H1 (cell line): ENCODE results near the gene RPS19. TPM values are rescaled to one million over a fixed set of nuclear protein-coding genes. Genes with fewer than 3 reads are reported as not detected.

Source experiments
- CTCF ChIA-PET: fragments of 300-600 bp; sonication (Branson Sonifier 250); formaldehyde crosslinking; loops from one replicate; lab custom pipeline; 2021; ENCODE audit not compliant: partially characterized antibody; lab: Charles Lee
- POLR2A ChIA-PET: fragments of 300-600 bp; sonication (Branson Sonifier 250); formaldehyde crosslinking; loops from one replicate; lab custom pipeline; 2021; ENCODE audit warnings: inconsistent platforms; ENCODE audit not compliant: partially characterized antibody; lab: Charles Lee
- DNase-seq, 2 experiments: peaks; one replicate each; pipeline versions ENCODE4 v3.0.0 to v3.0.0-alpha.2; 2010 to 2022; ENCODE audit warnings: low spot score in 2 of 2, low read depth in 1 of 2, mixed read lengths in 1 of 2
- FAIRE-seq: peaks from 2 replicates; lab custom pipeline; 2011; peaks lifted over from hg19 to GRCh38; lab: Jason Lieb, UNC
- H2AFZ ChIP-seq: 2 replicates; pipeline ENCODE4 v1.8.1; 2012; ENCODE audit warnings: low read length, inconsistent platforms
- H2AK5ac ChIP-seq: 2 replicates; pipeline ENCODE4 v1.6.1; 2013; ENCODE audit warnings: low read depth, low read length
- H2BK120ac ChIP-seq: replicated peaks from 2 replicates; pipeline ENCODE3; 2013; ENCODE audit warnings: low read depth, low read length, inconsistent platforms
- H2BK12ac ChIP-seq: 2 replicates; pipeline ENCODE4 v1.6.1; 2013; ENCODE audit warnings: low read depth, low read length
- H2BK15ac ChIP-seq: 2 replicates; pipeline ENCODE4 v1.6.1; 2013; ENCODE audit warnings: low read length
- H2BK20ac ChIP-seq: 2 replicates; pipeline ENCODE4 v1.6.1; 2013; ENCODE audit warnings: low read length
- H2BK5ac ChIP-seq: 2 replicates; pipeline ENCODE4 v1.6.1; 2013; ENCODE audit warnings: low read depth, low read length
- H3K14ac ChIP-seq: 2 replicates; pipeline ENCODE4 v1.6.1; 2013; ENCODE audit warnings: inconsistent platforms; ENCODE audit not compliant: insufficient read length
- H3K18ac ChIP-seq: 2 replicates; pipeline ENCODE4 v1.6.1; 2013; ENCODE audit warnings: low read length; ENCODE audit errors: extremely low read depth
- H3K23ac ChIP-seq: 2 replicates; pipeline ENCODE4 v1.6.1; 2013; ENCODE audit warnings: inconsistent platforms; ENCODE audit not compliant: insufficient read length
- H3K23me2 ChIP-seq: 2 replicates; pipeline ENCODE4 v1.6.1; 2013; ENCODE audit warnings: low read depth, low read length
- H3K27ac ChIP-seq: 2 replicates; pipeline ENCODE4 v1.6.1; 2011; ENCODE audit warnings: low read depth, low read length, inconsistent platforms
- H3K27me3 ChIP-seq, 4 experiments: replicated peaks in 1 of 4; 1 replicate in 1 of 4; 2 replicates in 3 of 4; pipeline versions ENCODE4 v1.6.1 to v1.8.1; 2011 to 2013; ENCODE audit warnings: low read length in 3 of 4, mild to moderate bottlenecking in 3 of 4, inconsistent platforms in 2 of 4, mixed read lengths in 2 of 4, moderate library complexity in 1 of 4; ENCODE audit not compliant: control insufficient read depth in 3 of 4, insufficient read depth in 3 of 4; ENCODE audit errors: extremely low read depth in 1 of 4
- H3K36me3 ChIP-seq, 4 experiments: 2 replicates each; pipeline versions ENCODE4 v1.6.1 to v1.8.1; 2011 to 2013; ENCODE audit warnings: mild to moderate bottlenecking in 4 of 4, low read length in 3 of 4, moderate library complexity in 2 of 4, control low read depth in 1 of 4, inconsistent platforms in 1 of 4; ENCODE audit not compliant: insufficient read depth in 4 of 4, control insufficient read depth in 2 of 4
- H3K4ac ChIP-seq: replicated peaks from 2 replicates; pipeline ENCODE3; 2013; ENCODE audit warnings: low read length, low read depth, mixed read lengths, inconsistent platforms; ENCODE audit not compliant: insufficient read length
- H3K4me1 ChIP-seq, 4 experiments: replicated peaks in 1 of 4; 1 replicate in 1 of 4; 2 replicates in 3 of 4; pipeline versions ENCODE4 v1.6.1 to v1.8.1; 2011 to 2013; ENCODE audit warnings: low read length in 3 of 4, inconsistent platforms in 2 of 4, mixed read lengths in 1 of 4; ENCODE audit not compliant: insufficient read depth in 4 of 4, control insufficient read depth in 3 of 4
- H3K4me2 ChIP-seq, 2 experiments: 2 replicates each; pipeline versions ENCODE4 v1.6.1 to v1.8.1; 2011 to 2013; ENCODE audit warnings: low read depth in 2 of 2, low read length in 2 of 2, control low read depth in 1 of 2, inconsistent platforms in 1 of 2, mild to moderate bottlenecking in 1 of 2; ENCODE audit not compliant: insufficient read depth in 1 of 2
- H3K4me3 ChIP-seq, 4 experiments: fragments of 200-600, 300-600 bp in 1 of 4; sonication (generic), shearing (Covaris generic), sonication (Bioruptor Twin) in 1 of 4; 2 replicates each; pipeline versions ENCODE4 v1.5.1 to v1.8.1; 2011 to 2016; ENCODE audit warnings: low read length in 4 of 4, low read depth in 3 of 4, control low read depth in 2 of 4, inconsistent platforms in 2 of 4, mild to moderate bottlenecking in 2 of 4, mixed read lengths in 1 of 4, moderate library complexity in 1 of 4; ENCODE audit not compliant: insufficient read depth in 2 of 4; ENCODE audit errors: extremely low read depth in 1 of 4
- H3K56ac ChIP-seq: replicated peaks from 2 replicates; pipeline ENCODE3; 2013; ENCODE audit warnings: low read depth, mild to moderate bottlenecking, mixed read lengths, low read length, inconsistent platforms; ENCODE audit not compliant: insufficient read length
- H3K79me1 ChIP-seq: 2 replicates; pipeline ENCODE4 v1.6.1; 2013; ENCODE audit warnings: low read depth, low read length, control low read depth
- H3K79me2 ChIP-seq, 2 experiments: 2 replicates each; pipeline versions ENCODE4 v1.6.1 to v1.8.1; 2012 to 2013; ENCODE audit warnings: low read length in 2 of 2, mild to moderate bottlenecking in 2 of 2, inconsistent platforms in 1 of 2; ENCODE audit not compliant: insufficient read depth in 2 of 2, control insufficient read depth in 1 of 2
- H3K9ac ChIP-seq, 4 experiments: replicated peaks in 1 of 4; 1 replicate in 1 of 4; 2 replicates in 3 of 4; pipeline versions ENCODE4 v1.6.1 to v1.8.1; 2011 to 2013; ENCODE audit warnings: low read depth in 3 of 4, low read length in 3 of 4, control low read depth in 2 of 4, mild to moderate bottlenecking in 2 of 4, moderate library complexity in 2 of 4, inconsistent platforms in 1 of 4; ENCODE audit errors: extremely low read depth in 1 of 4
- H3K9me3 ChIP-seq, 2 experiments: 2 replicates each; pipeline versions ENCODE4 v1.6.1 to v1.8.1; 2012 to 2013; ENCODE audit warnings: mild to moderate bottlenecking in 2 of 2, moderate library complexity in 2 of 2, control low read depth in 1 of 2, inconsistent platforms in 1 of 2, low read depth in 1 of 2, low read length in 1 of 2, mixed read lengths in 1 of 2; ENCODE audit not compliant: insufficient read depth in 2 of 2
- H4K20me1 ChIP-seq, 2 experiments: replicated peaks in 1 of 2; 2 replicates each; pipeline versions ENCODE3 to v1.8.1; 2011 to 2013; ENCODE audit warnings: inconsistent platforms in 2 of 2, low read length in 2 of 2, mild to moderate bottlenecking in 1 of 2; ENCODE audit not compliant: insufficient read depth in 2 of 2, control insufficient read depth in 1 of 2
- H4K5ac ChIP-seq: 2 replicates; pipeline ENCODE4 v1.6.1; 2013; ENCODE audit warnings: low read length, low read depth, mixed read lengths, inconsistent platforms; ENCODE audit not compliant: insufficient read length
- H4K8ac ChIP-seq: 2 replicates; pipeline ENCODE4 v1.8.0; 2013; ENCODE audit warnings: mild to moderate bottlenecking, moderate library complexity, low read length, inconsistent platforms; ENCODE audit not compliant: insufficient read depth; ENCODE audit errors: extremely low read depth
- H4K91ac ChIP-seq: replicated peaks from 2 replicates; pipeline ENCODE3; 2013; ENCODE audit warnings: low read length, mixed read lengths, inconsistent platforms; ENCODE audit not compliant: insufficient read length
- TBP ChIP-seq: IDR thresholded peaks from 2 replicates; pipeline ENCODE4 v1.6.1; 2011; ENCODE audit warnings: low read depth, low read length, improper control_type of control experiment
- WGBS, 2 experiments: shearing (Covaris generic) in 1 of 2; methylation state at CpG; one replicate each; pipeline versions ENCODE4 v1.1.6 to v1.1.7; 2013 to 2015; ENCODE audit warnings: low lambda C conversion rate in 2 of 2, mixed read lengths in 2 of 2, inconsistent platforms in 1 of 2, low coverage in 1 of 2, missing lambda C conversion rate in 1 of 2; ENCODE audit not compliant: insufficient replicate concordance in 2 of 2, insufficient coverage in 1 of 2, insufficient read length in 1 of 2; ENCODE audit errors: extremely low coverage in 1 of 2, missing lambda C conversion rate in 1 of 2; 5-methylcytosine and 5-hydroxymethylcytosine counted together
- polyA plus RNA-seq, 7 experiments: library from polyadenylated mRNA; depleted of rRNA in 3 of 7; stranded (reverse) in 5 of 7; unstranded in 2 of 7; fragments of >200 nt in 5 of 7; fragments of 200-250 nt in 2 of 7; gene quantifications; 1 replicate in 5 of 7; 2 replicates in 1 of 7; 4 replicates in 1 of 7; pipeline versions ENCODE4 v1.2.1 to v1.2.3, GENCODE V29; 2011 to 2013; ENCODE audit warnings: missing spikeins in 2 of 7, mixed read lengths in 2 of 7
- total RNA-seq: library from RNA; stranded (reverse); fragmentation: NEBNext Ultra II Directional; extraction: Animal tissue kit (Norgen Biotek cat#: 25700); gene quantifications from 2 replicates; pipeline ENCODE4 v1.2.1, GENCODE V29; 2021

The RPS19 gene
- total and polyA plus RNA-seq, 2 of the 8 experiments (the other 6 are each of a cell fraction or from before 2014, with no cell fraction given), result 2,817 to 5,751 TPM

DNA sequence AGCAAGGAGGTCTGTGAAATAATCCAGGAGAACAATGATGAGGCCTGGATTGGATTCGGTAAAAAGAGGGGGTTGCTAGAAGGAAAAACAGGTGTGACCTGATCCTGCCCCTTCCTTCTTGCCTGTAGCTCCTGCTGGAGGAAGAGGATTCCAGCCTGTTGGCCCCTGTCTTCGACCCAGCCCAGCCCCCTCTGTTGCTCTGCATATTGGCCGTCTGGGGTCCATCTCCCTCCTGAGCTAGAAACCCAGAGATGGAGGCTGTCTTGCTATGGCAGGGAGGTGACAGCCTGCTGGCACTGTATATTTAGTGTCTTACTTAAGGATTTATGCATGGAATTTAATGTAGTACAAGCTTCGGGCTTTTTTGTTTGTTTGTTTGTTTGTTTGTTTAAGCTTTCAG is 8.6 kb upstream of the RPS19 start:
- POLR2A ChIA-PET, result interaction anchor here (0.6 to 4.1 kb wide), 5 partner anchors 8 to 22 kb away, joined by 3 to 31 read pairs (median 3); partner anchors contain the start of gene RPS19
- H3K27ac ChIP-seq, result no peak overlapping the region
- no peak overlapping the region for H2BK12ac ChIP-seq
- no peak overlapping the region for H3K9ac ChIP-seq
- no peak overlapping the region for H3K4me2 ChIP-seq
- no peak overlapping the region for H2BK120ac ChIP-seq
- peak overlapping the region; percentile 32; the same call in 1 of the 2 replicates for H2BK20ac ChIP-seq
- no peak overlapping the region; the same call in 1 of the 2 replicates for H2BK15ac ChIP-seq
- FAIRE-seq (no peak), DNase-seq (no peak)
- CTCF ChIA-PET, result interaction anchor here (0.7 to 6.3 kb wide), 4 partner anchors 14 to 66 kb away, joined by 3 to 31 read pairs (median 4); no protein-coding TSS in a partner anchor
- no peaks in the 10 kb centered on the region for H3K79me2 ChIP-seq
- H2BK5ac ChIP-seq, result no peak overlapping the region
- no peak overlapping the region for H4K91ac ChIP-seq
- peaks cover 0 to 11% of the 10 kb centered on the region in 2 experiments; a peak in 2 of 4 replicates for H3K9me3 ChIP-seq
- no peak overlapping the region for H3K23ac ChIP-seq
- H3K4ac ChIP-seq, result no peak overlapping the region
- no peak overlapping the region for H3K18ac ChIP-seq
- H3K4me3 ChIP-seq, result no peak overlapping the region
- no peaks in the 10 kb centered on the region; a peak in 1 of 7 replicates for H3K4me1 ChIP-seq
- 57% methylated on average over 4 of the region's 4 CpGs; no CpG with 5 or more reads in 1 of the 2 experiments for WGBS, 2 experiments
- no peak overlapping the region for H4K5ac ChIP-seq
- no peaks in the 10 kb centered on the region for H4K20me1 ChIP-seq
- no peak for TF ChIP-seq TBP
- H4K8ac ChIP-seq, result no peak overlapping the region
- no peaks in the 10 kb centered on the region for H3K27me3 ChIP-seq
- no peak overlapping the region for H2AFZ ChIP-seq
- no peak overlapping the region for H3K56ac ChIP-seq
- H2AK5ac ChIP-seq, result no peak overlapping the region
- no peaks in the 10 kb centered on the region for H3K79me1 ChIP-seq
- no peaks in the 10 kb centered on the region for H3K36me3 ChIP-seq
- H3K23me2 ChIP-seq, result no peaks in the 10 kb centered on the region
- H3K14ac ChIP-seq, result no peak overlapping the region
